Measurements from ENCODE around the gene SHISA9.

DNA sequence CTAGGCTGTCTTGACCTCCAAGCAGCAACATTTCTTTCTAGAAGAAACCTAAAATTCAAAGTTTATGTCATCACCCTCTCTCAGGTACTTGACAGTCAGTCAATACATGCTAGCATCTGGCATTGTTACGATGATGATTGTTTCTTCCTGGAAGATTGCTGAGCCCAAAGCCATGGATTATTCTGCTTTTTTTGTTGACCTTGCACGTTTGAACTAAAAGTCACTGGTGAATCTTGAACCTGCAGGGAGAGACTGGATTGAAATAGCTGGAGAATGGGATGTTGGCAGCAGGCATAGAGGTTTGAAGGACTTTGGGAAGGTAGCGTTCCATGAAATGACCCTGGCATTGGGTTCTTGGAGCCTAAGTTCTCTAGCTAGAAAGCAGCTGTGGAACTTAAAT is 42.9 kb downstream of the SHISA9 start:
- TF ChIP-seq, protein P1, sequence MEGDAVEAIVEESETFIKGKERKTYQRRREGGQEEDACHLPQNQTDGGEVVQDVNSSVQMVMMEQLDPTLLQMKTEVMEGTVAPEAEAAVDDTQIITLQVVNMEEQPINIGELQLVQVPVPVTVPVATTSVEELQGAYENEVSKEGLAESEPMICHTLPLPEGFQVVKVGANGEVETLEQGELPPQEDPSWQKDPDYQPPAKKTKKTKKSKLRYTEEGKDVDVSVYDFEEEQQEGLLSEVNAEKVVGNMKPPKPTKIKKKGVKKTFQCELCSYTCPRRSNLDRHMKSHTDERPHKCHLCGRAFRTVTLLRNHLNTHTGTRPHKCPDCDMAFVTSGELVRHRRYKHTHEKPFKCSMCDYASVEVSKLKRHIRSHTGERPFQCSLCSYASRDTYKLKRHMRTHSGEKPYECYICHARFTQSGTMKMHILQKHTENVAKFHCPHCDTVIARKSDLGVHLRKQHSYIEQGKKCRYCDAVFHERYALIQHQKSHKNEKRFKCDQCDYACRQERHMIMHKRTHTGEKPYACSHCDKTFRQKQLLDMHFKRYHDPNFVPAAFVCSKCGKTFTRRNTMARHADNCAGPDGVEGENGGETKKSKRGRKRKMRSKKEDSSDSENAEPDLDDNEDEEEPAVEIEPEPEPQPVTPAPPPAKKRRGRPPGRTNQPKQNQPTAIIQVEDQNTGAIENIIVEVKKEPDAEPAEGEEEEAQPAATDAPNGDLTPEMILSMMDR (IDR thresholded peaks at IDR 0.05), result no peak
- no peak for TF ChIP-seq POLR2A (IDR thresholded peaks at IDR 0.05)
